Measurements from ENCODE around the gene SMYD2.

DNA sequence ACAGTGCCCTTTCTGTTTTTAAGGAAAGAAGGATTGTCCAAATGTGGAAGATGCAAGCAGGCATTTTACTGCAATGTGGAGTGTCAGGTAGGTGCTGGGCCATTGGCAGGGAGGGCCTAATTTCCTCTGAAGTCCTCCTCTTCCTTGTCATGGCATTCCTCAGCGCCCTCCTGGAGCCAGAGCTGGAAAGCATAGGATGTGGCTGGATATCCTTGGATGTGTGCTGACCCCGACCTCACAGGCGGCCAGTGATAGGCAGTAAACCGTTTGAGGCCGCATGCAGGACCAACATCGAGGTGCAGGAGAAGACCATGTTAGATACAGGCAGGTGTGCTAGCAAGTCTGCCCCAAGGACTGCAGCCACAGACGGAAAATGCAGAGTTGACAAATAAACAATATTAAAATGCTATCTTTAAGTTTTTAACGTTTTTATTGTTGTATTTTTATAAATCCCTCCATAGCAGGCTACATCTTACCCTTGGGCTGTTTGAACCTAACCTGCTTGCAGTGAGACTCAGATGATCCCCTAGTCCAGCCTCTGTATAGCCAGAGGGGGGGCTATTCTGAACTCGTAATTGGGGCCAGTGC is 24.3 kb downstream of the SMYD2 start:
- TF ChIP-seq, protein P1, sequence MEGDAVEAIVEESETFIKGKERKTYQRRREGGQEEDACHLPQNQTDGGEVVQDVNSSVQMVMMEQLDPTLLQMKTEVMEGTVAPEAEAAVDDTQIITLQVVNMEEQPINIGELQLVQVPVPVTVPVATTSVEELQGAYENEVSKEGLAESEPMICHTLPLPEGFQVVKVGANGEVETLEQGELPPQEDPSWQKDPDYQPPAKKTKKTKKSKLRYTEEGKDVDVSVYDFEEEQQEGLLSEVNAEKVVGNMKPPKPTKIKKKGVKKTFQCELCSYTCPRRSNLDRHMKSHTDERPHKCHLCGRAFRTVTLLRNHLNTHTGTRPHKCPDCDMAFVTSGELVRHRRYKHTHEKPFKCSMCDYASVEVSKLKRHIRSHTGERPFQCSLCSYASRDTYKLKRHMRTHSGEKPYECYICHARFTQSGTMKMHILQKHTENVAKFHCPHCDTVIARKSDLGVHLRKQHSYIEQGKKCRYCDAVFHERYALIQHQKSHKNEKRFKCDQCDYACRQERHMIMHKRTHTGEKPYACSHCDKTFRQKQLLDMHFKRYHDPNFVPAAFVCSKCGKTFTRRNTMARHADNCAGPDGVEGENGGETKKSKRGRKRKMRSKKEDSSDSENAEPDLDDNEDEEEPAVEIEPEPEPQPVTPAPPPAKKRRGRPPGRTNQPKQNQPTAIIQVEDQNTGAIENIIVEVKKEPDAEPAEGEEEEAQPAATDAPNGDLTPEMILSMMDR (IDR thresholded peaks at IDR 0.05): no peak
- TF ChIP-seq, protein P2, sequence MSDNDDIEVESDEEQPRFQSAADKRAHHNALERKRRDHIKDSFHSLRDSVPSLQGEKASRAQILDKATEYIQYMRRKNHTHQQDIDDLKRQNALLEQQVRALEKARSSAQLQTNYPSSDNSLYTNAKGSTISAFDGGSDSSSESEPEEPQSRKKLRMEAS (IDR thresholded peaks at IDR 0.05): no peak
- no peak for TF ChIP-seq POLR2AphosphoS2 (conservative IDR thresholded peaks at IDR 0.05; ENCODE audit: low read length)
- no peak for TF ChIP-seq CEBPB (IDR thresholded peaks at IDR 0.05)
- no peak for TF ChIP-seq JUN (IDR thresholded peaks at IDR 0.05)
- TF ChIP-seq JUNB (IDR thresholded peaks at IDR 0.05): no peak
- no peak for TF ChIP-seq HDAC2 (IDR thresholded peaks at IDR 0.05)
- no peak for TF ChIP-seq MYC (IDR thresholded peaks at IDR 0.05; ENCODE audit: borderline replicate concordance, low read length)
- no peak for TF ChIP-seq CBX2 (IDR thresholded peaks at IDR 0.05; ENCODE audit: borderline replicate concordance, low read depth)
- no peak for TF ChIP-seq POLR2A (IDR thresholded peaks at IDR 0.05; ENCODE audit: low read length)
- TF ChIP-seq, protein P3, sequence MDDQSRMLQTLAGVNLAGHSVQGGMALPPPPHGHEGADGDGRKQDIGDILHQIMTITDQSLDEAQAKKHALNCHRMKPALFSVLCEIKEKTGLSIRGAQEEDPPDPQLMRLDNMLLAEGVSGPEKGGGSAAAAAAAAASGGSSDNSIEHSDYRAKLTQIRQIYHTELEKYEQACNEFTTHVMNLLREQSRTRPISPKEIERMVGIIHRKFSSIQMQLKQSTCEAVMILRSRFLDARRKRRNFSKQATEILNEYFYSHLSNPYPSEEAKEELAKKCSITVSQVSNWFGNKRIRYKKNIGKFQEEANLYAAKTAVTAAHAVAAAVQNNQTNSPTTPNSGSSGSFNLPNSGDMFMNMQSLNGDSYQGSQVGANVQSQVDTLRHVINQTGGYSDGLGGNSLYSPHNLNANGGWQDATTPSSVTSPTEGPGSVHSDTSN (IDR thresholded peaks at IDR 0.05): no peak
- TF ChIP-seq HOXB5 (CRISPR knock-in tag; IDR thresholded peaks at IDR 0.05): no peak

Measured in A549 (cell line).